Hematopoietic multipotent progenitor cell treated with erythropoietin and hydrocortisone succinate and interleukin-3 and kit ligand, for 17 days (in vitro differentiated cells): ENCODE results near the gene NPIPA7.
"Not testable (repeated sequence)": the region's sequence is repeated elsewhere in the genome, so short reads cannot be mapped to it uniquely, and the experiment has no call there.

ENCODE experiments used
- DNase-seq: peaks from one replicate; pipeline ENCODE4 v3.0.0-alpha.2; 2015; ENCODE audit warnings: low spot score

The NPIPA7 gene

DNA sequence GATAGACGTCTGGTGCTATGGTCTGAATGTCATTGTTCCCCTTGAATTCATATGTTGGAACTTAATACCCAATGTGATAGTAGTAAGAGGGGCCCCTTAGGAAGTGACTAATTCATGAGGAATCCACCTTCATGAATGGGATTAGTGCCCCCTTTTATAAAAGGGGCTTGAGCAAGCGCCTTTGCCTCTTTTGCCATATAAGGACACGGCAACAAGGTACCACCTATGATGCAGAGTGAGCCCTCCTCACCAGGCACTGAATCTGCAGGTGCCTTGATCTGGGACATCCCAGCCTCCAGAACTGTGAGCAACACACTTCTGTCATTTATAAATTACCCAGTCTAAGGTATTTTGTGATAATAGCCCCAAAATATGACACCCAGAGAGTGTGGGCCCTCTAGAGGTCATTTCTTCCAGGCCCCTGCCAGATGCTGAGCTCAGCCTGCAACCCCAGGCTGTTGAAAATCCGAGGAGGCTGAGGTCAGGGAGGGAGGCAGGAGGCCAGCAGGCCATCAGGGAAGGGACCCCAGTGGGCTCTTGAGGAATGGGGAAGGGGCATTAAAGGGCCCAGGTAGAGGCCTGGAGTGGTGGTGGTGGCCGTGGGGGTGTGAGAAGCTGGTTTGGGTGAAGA is 39.1 kb downstream of the NPIPA7 start:
- not testable (repeated sequence) for DNase-seq

DNA sequence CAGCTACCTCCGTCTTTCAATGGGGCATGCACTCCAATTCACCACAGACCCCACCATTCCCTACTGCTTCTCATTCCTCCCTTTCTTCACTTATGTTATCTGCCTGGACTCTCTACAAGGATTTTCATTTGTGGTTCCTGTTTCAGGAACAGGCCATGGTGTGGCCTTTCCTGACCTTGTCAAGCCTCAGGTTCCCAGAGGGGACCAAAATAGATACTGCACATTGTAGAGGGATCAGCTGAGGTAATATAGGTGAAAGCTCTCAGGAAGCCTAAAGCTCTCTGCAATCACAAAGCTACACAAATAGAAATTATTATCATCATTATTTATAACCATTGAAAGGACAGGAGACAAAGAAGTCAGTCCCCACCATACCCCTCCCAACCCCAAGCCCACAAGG is 41.6 kb downstream of the NPIPA7 start:
- not testable (repeated sequence) for DNase-seq

DNA sequence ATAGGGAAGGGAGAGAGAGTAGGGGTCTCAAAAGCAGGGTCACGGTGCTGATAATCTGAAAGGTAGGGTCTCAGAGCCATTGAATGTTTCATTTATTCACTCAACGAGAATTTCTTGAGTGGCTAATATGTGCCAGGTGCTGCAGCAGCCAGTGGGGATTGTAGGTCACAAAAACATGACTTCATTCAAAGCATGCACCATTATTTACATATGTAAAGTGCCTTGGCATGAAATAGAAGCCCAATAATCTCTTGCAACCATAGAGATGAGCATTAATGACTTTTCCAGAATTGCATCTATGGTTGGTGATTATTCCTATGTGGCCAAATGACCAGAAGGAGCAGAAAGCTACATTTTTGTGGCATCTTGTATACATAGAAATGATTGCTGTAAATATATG is 46.2 kb downstream of the NPIPA7 start:
- not testable (repeated sequence) for DNase-seq

DNA sequence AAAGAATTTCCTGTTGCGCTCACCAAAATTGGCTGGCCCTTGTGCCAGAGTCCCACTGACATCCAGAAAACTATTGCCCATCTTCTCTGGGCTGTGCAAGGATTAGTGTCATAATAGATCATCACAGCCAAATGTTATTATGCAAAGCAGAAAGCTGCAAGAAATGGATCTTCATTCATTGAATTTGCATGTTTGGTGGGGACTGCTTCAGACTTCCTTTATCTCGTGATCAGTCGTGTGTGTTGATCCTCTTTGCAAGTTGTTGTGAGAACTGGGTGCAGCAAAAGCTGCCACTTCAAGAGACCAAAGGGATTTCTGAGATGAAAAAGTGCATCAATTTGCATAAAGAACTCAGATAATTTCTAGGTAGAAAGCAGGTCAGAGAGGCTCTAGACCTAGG is 52.2 kb downstream of the NPIPA7 start:
- not testable (repeated sequence) for DNase-seq

DNA sequence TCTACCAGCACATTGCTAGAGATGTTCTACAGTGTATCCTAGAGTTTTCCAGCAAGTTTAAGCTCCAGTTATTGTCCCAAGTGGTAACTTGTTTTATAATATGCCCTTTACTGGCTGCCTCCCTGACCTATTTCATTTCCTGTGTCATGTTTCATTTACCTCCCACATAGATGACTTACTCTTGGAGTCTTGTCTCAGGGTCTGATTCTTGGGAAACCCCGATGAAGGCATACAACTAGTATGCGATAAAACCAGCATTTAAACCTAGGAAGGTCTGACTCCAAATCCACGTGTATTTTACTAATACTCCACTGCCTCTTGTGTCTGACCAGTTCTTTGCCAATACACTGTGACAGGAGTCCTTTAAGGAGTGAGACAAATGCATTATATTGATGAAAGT is 55.8 kb downstream of the NPIPA7 start:
- not testable (repeated sequence) for DNase-seq

DNA sequence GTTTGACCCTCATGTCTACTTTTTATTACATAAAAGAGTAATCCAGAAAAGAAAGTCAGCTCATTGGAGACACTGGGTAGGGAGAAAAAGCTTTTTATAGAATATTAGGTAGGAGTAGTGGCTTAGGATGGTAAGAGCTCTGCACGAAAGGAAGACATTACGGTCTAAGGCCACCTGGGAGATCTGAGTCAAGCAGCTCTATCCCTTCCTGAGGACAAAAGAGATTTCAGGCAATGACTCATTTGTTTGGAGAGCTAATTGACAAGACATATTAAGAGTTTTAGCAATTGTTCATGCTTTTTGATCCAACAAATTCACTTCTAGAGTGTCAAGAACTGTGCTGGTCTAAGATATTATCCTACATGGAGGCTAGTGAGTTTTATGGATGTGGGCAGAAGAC is 62.5 kb downstream of the NPIPA7 start:
- DNase-seq: not testable (repeated sequence)
